Dermis microvascular lymphatic vessel endothelial cell (primary cell): ENCODE data around the gene EEFSEC. TPM values are rescaled to one million over a fixed set of nuclear protein-coding genes. Genes with fewer than 3 reads are reported as not detected.

Experiments used
- DNase-seq, 2 donors: peaks; one replicate each; pipeline versions ENCODE4 v3.0.0 to v3.0.0-alpha.2; 2010; ENCODE audit warnings: low read depth in 2 of 2
- total RNA-seq: library from RNA; depleted of rRNA; stranded (reverse); fragments of >200 nt; gene quantifications from 2 replicates; pipeline ENCODE4 v1.2.1, GENCODE V29; 2014

EEFSEC gene
- total RNA-seq, 1 donor from 2014 or later: 1.8 TPM

DNA sequence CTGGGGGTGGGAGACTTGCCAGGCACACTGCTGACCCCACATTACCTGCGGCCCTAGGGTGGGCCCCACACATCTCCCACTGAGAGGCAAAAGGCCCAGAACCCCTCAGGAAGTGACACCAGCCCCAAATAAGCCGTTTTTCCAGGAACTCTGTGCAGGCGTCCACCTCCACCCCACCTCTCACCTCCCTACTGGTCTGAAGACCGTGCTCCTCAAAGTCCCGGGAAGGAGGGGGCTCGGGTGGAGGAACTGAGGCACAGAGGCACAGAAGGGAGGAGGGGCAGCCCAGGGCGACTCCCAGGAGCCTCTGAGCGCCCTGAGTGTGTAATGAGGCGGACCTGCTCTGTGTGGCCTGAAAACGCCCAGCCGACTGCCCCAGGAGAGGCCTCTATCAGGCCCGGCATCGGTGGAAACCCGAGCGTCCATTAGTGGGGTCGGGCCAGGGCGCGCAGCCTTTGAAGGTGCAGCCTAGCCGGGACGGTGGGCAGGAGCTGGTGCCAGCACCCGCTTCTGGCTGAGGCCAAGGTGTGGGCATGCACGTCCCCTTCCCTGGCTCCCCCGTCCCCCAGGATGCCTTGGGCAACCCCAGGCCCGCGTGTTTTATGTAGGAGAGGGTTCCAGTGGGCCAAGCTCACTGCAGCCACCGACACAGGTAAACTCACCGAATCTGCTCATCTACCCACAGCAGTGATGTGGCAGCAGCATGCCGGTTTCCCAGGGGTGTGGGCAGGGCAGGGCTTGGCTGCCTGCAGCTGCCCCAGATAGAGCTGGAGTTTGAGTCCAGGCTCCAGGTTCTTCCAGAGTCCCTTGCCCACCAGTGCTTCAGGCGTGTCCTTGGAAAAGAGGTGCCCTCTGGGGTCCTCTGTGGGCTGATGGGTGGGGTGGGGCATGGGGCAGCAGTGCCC lies 257.6 kb downstream of the EEFSEC start:
- DNase-seq: no peak

DNA sequence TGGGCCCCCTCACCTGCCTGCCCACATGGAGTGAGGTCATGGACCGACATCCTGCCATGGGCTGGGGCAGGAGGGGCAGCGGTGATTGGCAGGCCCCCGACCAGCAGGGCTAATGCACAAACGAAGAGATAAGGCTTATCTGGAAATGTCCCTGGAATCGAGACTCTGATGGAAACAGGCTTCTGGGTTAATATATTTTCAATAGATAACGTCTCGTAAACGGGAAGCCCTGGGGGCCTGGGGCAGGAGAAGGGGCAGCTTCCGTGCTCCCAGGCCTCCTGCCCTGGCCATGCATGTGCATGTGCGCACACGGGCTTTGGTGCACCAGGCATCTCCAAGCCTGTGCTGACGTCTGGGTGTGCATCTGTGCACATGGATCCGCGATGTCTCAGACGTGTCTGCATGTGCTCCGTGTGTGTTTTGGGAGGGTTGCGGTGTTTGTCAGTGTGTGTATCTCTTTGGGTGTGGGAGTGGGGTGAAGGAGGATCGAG lies 258.3 kb downstream of the EEFSEC start:
- no peak for DNase-seq

DNA sequence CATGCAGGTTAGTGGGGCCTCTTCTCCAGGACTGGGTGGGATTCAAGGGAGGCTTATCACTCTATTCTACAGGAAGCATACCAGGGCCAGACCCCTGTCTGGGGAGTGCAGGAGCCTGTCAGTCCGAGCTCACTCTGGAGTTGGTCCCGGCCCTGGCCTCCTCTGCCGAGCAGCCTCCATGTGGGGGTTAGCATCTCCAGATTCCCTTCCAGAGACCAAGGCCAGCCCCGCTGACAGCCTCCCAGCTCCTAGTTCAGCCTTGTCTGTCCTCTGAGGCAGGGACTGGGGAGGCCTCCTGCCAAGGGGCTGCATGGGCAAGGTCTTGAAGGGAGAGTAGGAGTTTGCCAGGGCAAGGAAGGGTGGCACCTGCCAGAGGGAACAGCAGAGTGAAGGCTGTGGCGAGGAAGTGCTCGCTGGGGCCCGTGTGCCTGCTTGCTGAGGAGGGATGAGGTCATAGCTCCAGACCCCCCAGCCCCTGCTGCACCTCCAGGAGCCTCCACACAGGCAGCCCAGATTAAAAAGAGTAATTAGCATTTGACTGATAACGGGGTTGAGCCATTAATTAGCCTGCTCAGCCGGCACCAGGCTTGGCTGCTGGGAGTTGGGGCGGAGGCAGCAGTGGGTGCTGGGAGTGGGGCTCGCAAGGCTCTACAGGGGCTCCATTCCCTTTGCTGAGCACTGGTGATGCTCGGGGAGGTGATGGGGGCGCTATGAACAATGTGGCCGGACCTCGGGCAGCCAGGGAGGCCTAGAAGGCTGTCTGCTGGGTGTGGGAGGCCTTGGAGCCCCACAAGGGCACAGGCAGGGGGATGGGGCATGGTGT lies 259.1 kb downstream of the EEFSEC start:
- no peak for DNase-seq

DNA sequence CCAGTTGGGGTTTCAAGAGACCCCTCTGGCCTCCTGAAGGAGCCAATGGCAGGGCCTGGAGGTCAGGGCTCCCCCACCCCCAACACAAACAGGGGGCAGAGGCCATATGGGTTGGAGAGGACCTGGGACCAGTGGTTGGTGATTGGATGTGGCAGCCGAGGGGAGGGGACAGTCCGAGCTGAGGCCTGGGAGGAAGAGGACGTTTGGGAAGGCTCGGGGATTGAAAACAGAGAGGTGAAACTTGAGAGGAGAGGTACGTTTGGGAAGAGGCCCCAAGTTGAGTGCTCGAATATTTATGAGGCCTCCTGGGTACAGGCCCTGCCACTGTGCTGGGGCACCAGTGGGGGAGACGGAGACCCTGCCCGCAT lies 259.7 kb downstream of the EEFSEC start:
- DNase-seq: no peak

DNA sequence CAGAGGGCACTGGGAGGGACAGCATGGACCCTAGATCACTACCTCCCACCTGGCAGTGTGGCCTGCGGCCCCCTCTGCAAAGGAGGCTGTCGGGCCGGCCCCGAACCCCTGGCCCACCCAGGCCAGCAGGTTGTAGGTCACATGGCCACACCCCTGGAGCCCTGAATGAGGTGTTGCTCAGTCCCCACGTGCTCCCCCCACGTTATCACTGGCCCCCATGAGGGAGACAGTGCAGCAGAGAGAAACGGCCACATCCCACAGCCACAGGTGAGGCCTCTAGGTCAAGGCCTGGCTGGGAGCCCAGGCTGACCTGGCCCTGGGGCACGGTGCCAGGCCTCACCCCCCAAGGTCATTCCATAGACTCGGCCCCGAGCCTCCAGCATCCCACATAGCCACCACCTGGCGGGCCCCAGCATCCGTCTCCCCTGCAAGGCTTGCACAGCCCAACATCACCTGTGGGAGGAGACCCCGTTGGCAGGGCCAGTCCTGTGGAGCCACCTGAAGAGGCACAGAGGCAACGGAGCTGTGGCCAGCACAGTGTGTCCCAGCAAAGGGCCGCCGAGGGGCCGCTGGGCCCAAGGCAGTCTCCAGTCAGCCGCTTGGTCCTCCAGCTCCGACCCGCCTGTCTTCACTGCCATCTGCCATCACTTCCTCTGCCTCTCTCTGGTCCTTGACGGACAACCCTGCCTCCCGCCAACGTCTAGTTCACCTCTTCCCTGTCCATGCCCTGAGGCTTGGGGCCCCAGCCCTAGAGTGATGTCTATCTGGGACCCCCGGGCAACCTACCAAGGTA lies 260.3 kb downstream of the EEFSEC start:
- DNase-seq: no peak

DNA sequence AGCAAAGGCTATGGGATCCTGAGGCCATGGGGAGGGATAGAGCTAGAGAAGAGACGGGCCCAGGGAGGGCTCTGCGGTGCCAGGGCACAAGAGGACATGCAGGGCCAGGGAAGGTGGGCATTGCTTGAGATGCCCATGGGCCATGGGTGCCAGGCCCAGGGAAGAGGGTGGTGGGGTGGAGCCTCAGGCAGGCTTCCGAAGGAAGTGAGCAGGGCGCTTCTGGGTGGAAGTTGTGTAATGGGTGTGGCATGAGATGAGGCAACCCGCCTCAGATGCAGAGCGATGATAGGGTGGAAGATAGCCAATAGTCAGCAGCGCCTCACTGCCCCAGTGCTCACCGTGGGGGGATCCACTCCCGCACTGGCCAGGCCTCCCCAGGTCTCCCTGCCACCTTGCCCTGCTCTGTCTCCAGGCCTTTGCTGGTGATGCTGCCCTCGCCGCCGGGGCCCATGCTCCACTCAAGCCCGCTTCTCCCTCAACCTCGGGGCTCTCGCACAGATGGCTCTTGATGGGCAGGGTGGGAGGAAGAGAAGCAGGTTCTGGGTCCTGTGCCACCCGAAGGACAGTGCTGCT lies 262.0 kb downstream of the EEFSEC start:
- DNase-seq: no peak

DNA sequence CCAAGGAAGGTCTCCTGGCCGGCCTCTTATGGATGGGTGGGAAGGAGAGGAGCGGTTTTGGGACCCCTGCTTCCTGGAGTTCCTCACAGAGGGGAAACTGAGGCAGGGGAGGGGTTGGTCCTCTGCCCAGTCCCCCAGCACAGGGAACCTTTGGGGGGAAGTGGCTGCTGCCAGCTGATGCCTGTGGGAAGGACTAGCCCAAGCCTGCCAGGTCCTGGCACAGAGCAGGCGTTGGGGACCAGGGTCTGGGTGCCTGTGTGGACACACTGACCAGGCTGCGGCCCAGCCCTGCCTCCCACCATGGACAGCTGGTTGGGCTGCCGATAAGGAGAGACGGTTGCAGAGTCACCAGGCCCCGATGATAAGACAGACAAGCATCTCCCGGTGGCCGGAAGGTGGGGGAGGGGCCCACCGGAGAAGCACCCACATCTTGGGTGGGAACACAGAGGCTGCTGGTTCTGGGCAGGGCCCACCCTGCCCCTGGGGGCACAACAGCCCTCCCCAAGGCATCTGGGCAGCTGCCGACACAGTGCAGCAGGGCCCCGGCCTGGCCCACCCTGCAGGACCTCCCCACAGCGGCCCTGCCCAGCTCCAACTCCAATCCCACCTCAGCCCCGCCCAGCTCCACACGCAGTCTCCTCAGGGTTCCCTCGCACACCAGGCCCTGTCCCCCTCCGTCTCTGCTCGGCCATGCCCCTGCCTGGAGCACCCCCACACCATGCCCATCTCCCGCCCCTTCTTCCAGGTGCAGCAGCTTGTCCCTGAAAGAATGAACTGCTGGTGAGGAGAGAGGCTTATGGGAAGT lies 262.7 kb downstream of the EEFSEC start:
- no peak for DNase-seq

DNA sequence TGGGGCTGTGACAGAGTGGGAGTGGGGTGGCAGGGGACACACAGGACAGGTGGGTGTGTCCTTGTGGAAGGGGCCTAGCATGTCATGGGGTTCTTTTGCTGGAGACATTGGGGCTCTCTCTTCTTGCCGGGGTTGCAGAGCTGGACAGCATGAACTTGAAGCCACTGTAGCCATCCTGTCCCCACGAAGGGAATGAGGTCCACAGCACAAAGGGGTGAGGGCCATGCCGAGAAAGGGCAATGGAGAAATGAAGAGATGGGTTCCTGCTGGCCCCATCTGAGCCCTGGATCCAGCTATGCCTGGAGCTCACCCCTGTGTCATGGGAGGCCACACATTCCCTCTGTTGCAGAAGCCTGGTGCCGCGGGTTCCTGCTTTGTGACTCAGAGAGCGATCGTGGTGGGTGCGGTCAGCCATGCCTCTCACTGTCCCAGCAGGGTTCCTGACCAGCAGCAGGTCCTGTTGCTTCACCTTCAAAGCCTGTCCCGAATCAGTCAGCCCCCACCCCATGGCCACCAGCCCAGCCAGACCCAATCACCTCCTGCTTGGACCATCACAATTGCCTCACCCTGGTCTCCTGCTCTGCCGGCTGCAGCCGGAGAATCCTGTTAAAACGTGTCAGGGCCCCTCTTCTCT lies 263.4 kb downstream of the EEFSEC start:
- no peak for DNase-seq

DNA sequence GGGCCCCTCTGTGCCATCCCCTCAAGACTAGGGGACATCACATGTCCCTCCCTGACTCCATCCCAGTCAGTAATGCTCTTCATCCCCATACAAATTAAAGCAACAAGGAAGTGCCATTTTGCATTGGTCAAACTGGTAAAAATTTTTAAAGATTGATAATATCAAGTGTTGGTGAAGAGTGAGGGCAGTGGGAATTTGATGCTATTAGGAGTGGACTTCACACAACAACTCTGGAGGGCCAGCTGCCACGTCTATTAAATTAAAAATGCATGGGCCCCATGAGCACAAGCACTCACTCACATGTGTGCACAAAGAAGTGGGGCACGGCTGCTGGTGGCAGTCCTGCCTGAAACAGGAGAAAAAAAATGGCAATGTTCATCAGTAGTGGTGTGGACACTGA lies 265.6 kb downstream of the EEFSEC start:
- no peak for DNase-seq

DNA sequence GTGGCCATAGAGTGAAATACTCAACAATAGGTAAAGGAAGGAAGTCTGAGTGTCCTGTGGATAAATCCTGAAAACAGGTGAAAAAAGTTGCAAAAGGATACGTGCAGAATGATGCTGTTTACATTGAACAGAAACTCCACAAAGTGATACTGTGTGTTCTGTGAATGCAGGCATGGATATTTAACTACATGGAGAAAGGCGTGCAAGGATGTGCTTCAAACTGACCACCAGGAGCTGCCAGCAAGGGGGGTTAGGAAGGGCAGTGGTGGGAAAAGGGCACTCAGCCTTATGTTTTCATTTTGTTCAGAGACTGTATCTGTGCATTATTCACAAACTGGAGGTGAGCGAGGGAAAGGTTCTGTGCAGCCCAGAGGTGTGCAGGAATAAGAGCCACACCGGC lies 266.0 kb downstream of the EEFSEC start:
- DNase-seq: no peak

DNA sequence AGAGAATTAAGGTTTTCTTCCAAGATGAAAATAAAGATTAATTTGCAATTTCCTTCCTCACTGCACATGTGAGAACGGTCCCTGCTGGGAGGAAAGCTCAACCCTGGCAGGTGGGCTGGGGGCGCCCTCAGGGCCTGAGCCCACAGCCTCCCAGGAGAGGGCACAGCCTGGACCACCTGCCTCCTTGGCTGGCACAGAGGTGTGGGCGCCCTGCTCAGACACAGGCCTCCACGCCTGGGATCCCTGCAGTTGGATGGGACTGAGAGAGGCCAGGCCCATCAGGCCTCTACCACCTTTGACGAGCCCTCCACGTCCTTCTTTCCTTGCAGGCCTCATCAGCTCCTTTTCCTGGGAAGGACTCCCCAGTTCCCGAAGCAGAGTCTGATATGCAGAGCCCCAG lies 267.0 kb downstream of the EEFSEC start:
- DNase-seq: no peak

DNA sequence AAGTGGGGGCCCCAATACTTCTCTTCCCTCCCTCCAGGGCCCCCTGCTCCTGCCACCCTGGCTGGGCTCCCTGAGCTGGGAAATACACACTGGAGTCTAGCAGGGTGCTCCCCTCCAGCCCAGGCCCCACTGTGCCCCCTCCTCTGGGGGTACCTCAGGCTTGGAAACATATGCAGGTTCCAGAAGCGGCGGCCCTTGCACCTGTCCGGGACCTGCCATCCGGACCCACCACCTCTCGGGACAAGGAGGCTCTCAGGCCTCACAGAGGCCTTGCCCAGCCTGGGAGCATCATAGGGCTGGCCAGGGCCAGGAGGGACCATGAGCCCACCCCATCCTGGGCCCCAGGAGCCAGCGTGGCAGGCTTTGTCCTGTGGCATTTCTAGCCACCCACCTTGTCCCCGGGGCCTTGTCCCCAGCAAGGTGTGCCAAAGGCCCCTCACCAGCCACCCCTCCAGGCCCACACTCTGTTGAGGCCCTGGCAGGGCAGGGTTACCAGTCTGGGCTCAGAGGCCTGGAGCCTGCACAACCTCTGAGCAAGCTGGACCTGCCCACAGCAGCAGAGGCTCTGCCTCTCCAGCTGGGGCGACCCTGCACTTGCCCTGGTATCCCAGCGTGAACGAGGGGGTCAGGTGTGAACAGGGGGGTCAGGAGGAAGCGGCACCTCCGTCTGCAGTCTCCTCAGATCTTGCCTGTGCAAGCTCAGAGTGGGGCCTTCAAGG lies 267.6 kb downstream of the EEFSEC start:
- DNase-seq: no peak

DNA sequence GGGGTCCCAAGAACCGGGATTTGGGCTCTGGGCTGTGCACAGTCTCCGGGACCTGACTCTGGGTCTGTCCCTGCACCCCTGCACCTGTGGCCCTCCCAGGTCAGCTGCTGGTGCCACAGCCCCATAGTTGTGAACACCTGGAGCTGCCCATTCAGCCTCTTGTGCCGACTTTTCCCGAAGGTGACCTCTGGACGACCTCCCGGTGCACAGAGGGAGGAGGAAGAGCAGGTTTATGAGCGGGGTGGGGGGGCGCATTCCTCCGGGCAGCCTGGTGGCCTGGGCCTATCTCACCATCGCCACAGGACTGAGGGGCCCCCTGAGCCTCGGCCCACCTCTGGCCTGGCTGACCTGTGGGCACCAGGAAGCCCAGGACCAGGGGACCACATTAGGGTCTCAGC lies 268.2 kb downstream of the EEFSEC start:
- DNase-seq: no peak

DNA sequence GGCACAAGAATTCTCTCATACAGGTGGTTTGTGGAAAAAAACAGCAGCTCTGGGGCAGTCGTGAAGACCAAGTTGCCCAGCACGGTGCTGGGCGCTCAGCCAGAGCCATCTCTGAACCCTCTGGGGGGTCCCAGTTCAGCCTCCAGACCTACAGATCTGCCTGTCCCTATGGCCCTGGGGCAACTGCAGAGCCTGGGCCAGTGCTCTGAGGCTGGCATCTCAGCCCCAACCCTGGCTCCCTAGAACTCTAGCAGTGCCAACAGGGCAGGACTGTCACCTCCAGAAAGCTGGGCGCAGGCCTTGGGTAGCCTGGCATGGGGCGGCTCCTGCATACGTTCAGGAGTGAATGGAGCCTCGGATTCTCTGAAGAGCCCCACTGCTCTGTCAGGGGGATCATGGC lies 268.7 kb downstream of the EEFSEC start:
- DNase-seq: no peak

DNA sequence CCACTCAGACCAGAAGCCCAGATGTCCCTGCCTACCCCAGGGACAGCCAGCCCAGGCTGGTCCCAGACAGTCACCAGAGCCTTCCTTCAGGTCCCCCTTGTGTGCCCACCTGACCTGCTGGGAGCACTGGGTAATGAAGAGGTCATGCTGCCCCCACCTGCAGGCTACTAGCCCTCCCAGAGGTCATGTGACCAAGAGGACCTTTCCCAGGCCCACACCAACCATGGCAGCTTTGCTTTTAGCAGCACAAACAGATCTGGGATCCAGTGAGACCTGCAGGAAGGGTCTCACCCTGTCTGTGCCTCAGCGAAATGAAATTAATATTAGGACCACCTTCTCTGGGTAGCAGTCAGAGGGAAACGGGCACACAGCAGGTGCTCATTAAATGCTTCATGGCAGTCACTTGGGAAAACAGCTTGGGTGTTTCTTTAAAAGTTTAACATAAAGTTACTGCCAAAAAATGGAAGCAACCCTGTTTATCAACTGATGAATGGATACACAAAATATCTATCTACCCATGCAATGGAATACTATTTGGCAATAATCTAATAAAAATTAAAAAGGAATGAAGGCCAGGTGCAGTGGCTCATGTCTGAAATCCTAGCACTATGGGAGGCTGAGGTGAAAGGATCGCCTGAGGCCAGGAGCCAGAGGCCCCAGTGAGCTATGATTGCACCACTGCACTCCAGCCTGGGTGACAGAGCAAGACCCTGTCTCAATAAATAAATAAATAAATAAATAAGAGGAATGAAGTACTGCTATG lies 269.7 kb downstream of the EEFSEC start:
- DNase-seq: no peak

DNA sequence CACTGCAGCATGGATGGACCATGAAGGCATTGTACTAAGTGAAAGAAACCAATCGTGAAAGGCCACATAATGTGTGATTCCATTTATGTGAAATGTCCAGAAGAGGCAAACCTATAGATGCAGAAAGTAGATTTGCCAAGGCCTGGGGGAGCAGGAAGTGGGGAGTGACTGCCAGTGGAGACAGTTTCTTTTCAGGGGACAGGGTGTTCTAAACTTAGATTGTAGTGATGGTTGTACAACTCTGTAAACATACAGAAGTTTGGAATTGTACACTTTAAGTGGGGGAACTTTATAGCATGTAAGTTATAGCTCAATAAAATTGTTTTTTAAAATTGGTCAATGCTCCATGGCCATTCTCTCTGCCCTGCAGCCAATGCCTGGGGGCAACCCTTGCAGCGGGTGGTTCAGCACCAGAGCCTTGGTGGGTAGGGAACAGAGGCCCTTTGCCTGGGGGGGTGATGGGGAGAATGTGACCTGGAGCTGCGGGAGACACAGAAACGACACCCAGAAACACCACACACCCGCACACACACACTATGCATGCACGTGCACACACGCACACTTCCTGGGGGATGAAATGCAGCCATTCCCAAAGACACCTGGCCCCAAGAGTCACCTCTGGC lies 270.4 kb downstream of the EEFSEC start:
- no peak for DNase-seq

DNA sequence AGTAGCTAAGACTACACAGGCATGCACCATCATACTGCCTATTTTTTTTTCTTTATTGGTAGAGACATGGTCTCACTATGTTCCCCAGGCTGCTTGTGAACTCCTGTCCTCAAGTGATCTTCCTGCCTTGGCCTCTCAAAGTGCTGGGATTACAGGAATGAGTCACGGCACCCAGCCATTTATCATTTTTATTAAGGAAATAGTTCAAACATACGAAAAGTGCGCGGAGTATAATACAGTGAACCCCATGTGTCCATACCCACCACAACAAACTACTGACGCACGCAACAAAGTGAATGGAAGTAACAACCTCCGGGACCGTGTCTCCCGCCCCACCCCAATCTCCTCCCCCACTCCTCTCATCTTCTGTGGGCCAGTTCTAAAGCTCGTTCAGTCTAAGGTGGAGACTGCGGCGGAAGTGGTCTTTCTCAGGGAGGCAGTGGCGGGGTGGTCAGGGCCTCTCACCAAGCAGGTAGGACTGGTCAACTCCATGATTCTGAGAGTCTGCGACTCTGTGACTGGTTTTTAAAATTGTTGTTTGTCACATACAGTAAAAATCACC lies 271.3 kb downstream of the EEFSEC start:
- peak in 1 of 2 donors; percentile 21 for DNase-seq
